ENCODE data around the gene MBTPS1. TPM values are rescaled to one million over a fixed set of nuclear protein-coding genes. Genes with fewer than 3 reads are reported as not detected.

The MBTPS1 gene
- total RNA-seq, 3 donors from 2014 or later (not counting 1 experiment from before 2014, with no cell fraction given) = 85.2 to 124 (median 113) TPM

- no peak for ATAC-seq
Measured at GRCh38 chr16:84086341-84086740, 30.4 kb downstream of the MBTPS1 start.

GRCh38 chr16:84085773-84086172, 31.0 kb downstream of the MBTPS1 start:
- H3K27me3 Mint-ChIP-seq (ENCODE audit: low read depth in 2 of 2) = no peaks in the 10 kb centered on the region
- peaks cover 11% of the 10 kb centered on the region for H3K36me3 Mint-ChIP-seq
- H3K9me3 Mint-ChIP-seq = no peaks in the 10 kb centered on the region
- H3K27ac Mint-ChIP-seq = peak overlapping the region in 1 of 2 donors; percentile 57
- H3K9me3 ChIP-seq (ENCODE audit: control insufficient read depth, insufficient read depth, low read length) = no peaks in the 10 kb centered on the region
- H3K27ac ChIP-seq (ENCODE audit: low read length) = no peak overlapping the region
- no peak overlapping the region for H3K4me3 ChIP-seq (ENCODE audit: low read length)
- TF ChIP-seq, protein P1, sequence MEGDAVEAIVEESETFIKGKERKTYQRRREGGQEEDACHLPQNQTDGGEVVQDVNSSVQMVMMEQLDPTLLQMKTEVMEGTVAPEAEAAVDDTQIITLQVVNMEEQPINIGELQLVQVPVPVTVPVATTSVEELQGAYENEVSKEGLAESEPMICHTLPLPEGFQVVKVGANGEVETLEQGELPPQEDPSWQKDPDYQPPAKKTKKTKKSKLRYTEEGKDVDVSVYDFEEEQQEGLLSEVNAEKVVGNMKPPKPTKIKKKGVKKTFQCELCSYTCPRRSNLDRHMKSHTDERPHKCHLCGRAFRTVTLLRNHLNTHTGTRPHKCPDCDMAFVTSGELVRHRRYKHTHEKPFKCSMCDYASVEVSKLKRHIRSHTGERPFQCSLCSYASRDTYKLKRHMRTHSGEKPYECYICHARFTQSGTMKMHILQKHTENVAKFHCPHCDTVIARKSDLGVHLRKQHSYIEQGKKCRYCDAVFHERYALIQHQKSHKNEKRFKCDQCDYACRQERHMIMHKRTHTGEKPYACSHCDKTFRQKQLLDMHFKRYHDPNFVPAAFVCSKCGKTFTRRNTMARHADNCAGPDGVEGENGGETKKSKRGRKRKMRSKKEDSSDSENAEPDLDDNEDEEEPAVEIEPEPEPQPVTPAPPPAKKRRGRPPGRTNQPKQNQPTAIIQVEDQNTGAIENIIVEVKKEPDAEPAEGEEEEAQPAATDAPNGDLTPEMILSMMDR (IDR thresholded peaks at IDR 0.05) = no peak
- intact Hi-C loops (cut with micrococcal nuclease) = loop anchor here (2.0 kb wide), 1 partner anchor 101 kb away; the partner anchor contains the start of gene TAF1C
- peak overlapping the region; percentile 4 for H3K4me3 Mint-ChIP-seq
- peaks cover 27 to 28% of the 10 kb centered on the region in 2 donors for H3K4me1 Mint-ChIP-seq
- peaks cover 55% of the 10 kb centered on the region for H3K36me3 ChIP-seq (ENCODE audit: control insufficient read depth, insufficient read depth, low read length)
- H3K4me1 ChIP-seq (ENCODE audit: control insufficient read depth, insufficient read depth, low read length) = peaks cover 27% of the 10 kb centered on the region
- WGBS (ENCODE audit: insufficient coverage) = 6% methylated on average over 6 of the region's 6 CpGs
- no peaks in the 10 kb centered on the region for H3K27me3 ChIP-seq (ENCODE audit: control insufficient read depth, insufficient read depth, low read length)
- ATAC-seq (no peak), DNase-seq (no peak)

More at GRCh38 chr16:84086341-84086740, 30.4 kb downstream of the MBTPS1 start:
- Histone ChIP-seq H3K36me3 (ENCODE audit: control insufficient read depth, insufficient read depth, low read length) (peaks cover 53% of the 10 kb centered on the region), H3K4me3 (ENCODE audit: low read length) (no peak overlapping the region), H3K27ac (ENCODE audit: low read length) (no peak overlapping the region), H3K9me3 (ENCODE audit: control insufficient read depth, insufficient read depth, low read length) (no peaks in the 10 kb centered on the region), H3K27me3 (ENCODE audit: control insufficient read depth, insufficient read depth, low read length) (no peaks in the 10 kb centered on the region), H3K4me1 (ENCODE audit: control insufficient read depth, insufficient read depth, low read length) (peaks cover 27% of the 10 kb centered on the region)
- 90% methylated on average over 11 of the region's 11 CpGs for WGBS (ENCODE audit: insufficient coverage)
- H3K4me1 Mint-ChIP-seq = peaks cover 22 to 27% of the 10 kb centered on the region in 2 donors
- intact Hi-C loops (cut with micrococcal nuclease) = no loop called here
- H3K4me3 Mint-ChIP-seq = no peak overlapping the region
- no peaks in the 10 kb centered on the region for H3K27me3 Mint-ChIP-seq (ENCODE audit: low read depth in 2 of 2)
- DNase-seq = no peak
- TF ChIP-seq, protein P1 (IDR thresholded peaks at IDR 0.05) = no peak
- peaks cover 13% of the 10 kb centered on the region for H3K36me3 Mint-ChIP-seq
- H3K9me3 Mint-ChIP-seq = no peaks in the 10 kb centered on the region
- peak overlapping the region in 1 of 2 donors; percentile 57 for H3K27ac Mint-ChIP-seq

GRCh38 chr16:84085271-84085667, 31.5 kb downstream of the MBTPS1 start:
- Mint-ChIP-seq H3K4me3 (no peak overlapping the region), H3K27ac (no peak overlapping the region)

More at GRCh38 chr16:84085271-84085667, 31.5 kb downstream of the MBTPS1 start:
- H3K36me3 ChIP-seq (ENCODE audit: control insufficient read depth, insufficient read depth, low read length) = peaks cover 55% of the 10 kb centered on the region
- no peaks in the 10 kb centered on the region for H3K27me3 ChIP-seq (ENCODE audit: control insufficient read depth, insufficient read depth, low read length)
- H3K4me1 ChIP-seq (ENCODE audit: control insufficient read depth, insufficient read depth, low read length) = peaks cover 27% of the 10 kb centered on the region
- Mint-ChIP-seq H3K9me3 (no peaks in the 10 kb centered on the region), H3K36me3 (peaks cover 11% of the 10 kb centered on the region), H3K27me3 (ENCODE audit: low read depth in 2 of 2) (no peaks in the 10 kb centered on the region), H3K4me1 (peaks cover 27 to 32% of the 10 kb centered on the region in 2 donors)
- intact Hi-C loops (cut with micrococcal nuclease) = loop anchor here (2.0 kb wide), 1 partner anchor 102 kb away; the partner anchor contains the start of gene TAF1C
- no peak overlapping the region for H3K27ac ChIP-seq (ENCODE audit: low read length)
- 92% methylated on average over 5 of the region's 8 CpGs for WGBS (ENCODE audit: insufficient coverage)
- no peak for DNase-seq
- H3K9me3 ChIP-seq (ENCODE audit: control insufficient read depth, insufficient read depth, low read length) = no peaks in the 10 kb centered on the region
- TF ChIP-seq, protein P1 (IDR thresholded peaks at IDR 0.05) = no peak
- no peak for ATAC-seq
- no peak overlapping the region for H3K4me3 ChIP-seq (ENCODE audit: low read length)

Data from natural killer cell (primary cell).